ENCODE data around the gene CDK5RAP2.

Gene CDK5RAP2

DNA sequence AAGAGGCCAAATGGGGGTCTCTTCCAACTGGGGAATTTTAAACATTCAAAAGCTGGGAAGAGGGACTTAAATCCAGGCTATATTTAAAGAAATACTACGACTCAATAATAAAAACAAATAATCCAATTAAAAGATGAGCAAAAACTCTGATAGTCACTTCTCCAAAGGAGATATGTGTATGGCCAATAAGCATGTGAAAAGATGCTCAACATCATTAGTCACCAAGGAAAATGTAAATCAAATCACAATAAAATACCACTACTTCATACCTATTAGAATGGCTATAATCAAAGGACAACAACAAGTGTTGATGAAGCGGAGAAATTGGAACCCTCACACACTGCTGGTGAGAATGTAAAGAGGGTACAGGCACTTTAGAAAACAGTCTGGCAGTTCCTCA lies 130.4 kb downstream of the CDK5RAP2 start:
- H3K4me3 ChIP-seq (ENCODE audit: low read length) = no peak overlapping the region
- no peak for DNase-seq (ENCODE audit: low read depth, low spot score)

DNA sequence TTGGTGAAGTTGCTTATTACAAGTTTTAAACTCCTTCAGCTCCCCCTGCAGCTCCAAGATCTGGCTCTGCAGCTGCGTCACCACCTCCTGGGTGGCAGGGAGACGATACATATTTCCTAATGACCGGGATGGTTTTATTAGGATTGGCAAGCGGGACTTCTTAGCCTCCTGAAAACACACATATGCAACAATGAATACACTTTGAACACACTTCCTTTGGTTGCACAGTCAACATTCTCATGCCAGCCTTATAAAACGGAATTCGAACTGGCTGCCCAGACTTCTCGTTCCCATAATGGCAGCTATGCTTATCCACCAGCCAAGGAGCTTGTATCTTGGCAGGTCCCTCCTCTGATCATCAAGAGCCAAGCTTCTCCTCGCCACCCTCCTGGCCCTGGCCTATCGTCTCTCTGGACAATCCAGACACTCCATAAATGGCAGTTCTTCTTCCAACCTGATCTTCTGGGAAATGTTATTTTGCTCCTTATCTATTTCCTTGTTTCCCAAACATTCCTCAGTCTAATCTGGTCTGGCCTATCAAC lies 131.9 kb downstream of the CDK5RAP2 start:
- DNase-seq (ENCODE audit: low read depth, low spot score) = no peak
- no peak overlapping the region for H3K4me3 ChIP-seq (ENCODE audit: low read length)

DNA sequence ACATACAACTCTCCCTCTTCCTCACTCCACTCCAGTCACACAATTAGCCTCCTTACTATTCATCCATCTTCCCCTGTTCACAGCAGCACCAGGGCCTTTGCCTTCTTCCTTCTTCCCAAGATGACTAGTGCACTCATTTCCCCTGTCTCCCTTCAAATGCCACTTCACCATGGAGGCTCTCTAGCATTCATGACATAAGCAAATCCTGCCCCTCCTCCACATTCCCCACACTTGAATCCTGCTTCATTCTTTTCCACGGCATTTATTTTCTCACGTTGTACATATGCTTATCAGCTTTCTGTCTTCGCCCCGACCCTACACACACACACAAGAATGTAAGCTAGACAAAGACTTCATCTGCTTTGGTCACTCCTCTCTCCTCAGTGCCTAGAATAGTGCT lies 133.3 kb downstream of the CDK5RAP2 start:
- no peak for DNase-seq (ENCODE audit: low read depth, low spot score)
- no peak overlapping the region for H3K4me3 ChIP-seq (ENCODE audit: low read length)

DNA sequence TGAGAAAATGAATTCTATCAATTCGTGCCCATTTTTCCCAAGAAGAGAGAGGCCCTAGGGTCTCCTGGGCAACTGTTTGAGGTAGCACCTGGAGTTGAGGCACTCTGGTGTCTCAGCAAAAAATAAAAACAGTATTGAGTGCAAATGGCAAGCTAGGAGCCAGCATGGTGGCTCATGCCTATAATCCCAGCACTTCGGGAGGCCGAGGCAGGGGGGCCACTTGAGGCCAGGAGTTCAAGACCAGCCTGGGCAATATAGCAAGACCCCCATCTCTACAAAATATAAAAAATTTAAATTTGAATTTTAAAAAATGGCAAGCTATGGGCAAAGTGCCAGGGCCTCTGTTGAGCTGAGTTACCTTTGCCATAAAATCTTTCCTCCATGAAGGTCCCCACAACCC lies 136.0 kb downstream of the CDK5RAP2 start:
- H3K4me3 ChIP-seq (ENCODE audit: low read length) = no peak overlapping the region
- DNase-seq (ENCODE audit: low read depth, low spot score) = no peak

DNA sequence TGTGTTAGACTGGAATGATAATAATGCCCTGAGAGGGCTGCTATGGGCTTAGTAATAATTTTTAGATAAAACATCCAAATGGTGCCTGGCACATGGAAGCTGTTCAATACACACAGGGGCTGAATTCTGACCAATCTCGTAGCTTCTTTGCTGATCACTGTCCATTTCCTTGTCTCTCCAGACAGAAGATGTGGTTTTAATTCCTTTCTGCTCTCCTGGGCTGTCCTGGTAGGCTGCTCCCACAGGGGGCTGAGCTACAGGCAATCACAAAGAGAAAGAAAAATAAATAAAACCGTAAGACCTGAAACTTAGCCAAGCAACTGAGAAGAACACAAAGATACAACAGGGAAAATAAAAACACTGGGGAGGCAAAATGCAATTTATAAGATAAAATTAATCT lies 136.5 kb downstream of the CDK5RAP2 start:
- DNase-seq (ENCODE audit: low read depth, low spot score) = no peak
- no peak overlapping the region for H3K4me3 ChIP-seq (ENCODE audit: low read length)

DNA sequence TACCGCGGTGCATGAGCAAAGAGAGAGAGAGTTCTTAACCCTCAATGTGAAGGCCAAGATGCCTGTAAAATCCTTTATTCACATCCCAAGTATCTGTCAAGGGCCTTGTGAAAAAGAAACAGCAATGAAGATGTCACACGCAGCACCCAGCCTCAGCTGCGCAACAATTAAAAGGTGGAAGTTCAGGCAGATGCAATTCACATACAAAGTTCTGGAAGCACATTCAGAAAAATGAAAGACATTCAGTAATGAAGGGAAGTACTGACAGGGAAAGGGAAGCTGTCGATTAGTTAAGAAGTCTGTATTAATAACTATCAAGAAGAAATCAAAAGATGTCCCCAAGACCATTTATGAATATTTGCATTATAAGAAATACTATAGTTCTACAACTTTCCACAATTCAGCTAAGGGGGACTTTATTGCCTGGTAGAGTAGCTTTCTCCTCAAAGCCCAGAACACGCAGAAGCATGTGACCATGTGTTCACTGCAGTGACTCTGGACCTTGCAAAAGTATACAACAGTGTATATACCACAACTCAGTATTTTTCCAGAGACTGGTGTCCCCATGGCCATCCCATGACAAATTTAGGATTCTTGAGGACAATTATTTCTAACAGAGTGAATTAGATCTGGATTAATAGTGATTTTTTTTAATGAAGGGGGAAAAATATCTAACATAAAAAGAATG lies 137.5 kb downstream of the CDK5RAP2 start:
- no peak overlapping the region for H3K4me3 ChIP-seq (ENCODE audit: low read length)
- no peak for DNase-seq (ENCODE audit: low read depth, low spot score)

DNA sequence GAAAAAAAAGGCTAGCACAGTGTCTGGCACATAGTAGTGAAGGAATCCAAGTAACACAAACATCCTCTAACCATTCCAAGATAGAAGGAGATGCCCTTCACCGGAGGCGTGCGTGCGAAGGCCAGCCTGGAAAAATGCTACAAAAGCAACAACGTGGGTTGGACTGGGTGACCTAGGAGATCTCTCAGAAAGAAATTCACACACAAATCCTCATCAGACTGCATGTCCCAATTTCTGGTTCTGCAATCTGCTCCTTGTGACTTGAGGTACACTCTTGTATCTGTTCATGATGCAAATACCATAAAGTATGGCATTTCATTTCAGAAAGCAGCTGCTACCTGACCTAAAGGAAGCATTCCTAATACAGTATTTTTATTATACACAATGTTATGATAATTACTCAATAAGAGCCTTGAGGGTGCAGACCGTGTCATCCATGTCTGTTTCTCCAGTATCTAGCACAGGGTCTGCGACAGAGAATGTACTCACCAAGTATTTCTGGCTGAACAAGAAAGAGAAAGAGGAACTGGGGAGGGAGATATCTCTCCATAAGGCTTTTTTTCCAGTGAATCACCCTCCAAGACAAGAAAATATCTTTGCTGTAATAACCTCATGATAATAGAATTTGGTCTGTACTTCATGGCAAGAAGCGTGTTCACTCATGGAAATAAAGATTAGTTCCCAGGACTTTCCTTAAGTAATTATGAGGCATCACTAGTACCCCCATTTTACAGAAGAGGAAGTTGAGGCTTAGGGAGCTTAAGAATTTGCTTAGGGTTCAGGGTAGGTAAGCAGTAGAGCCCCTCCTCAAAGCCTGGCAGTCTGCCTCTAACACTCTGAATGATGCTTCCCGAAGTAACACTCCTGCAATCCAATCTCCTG lies 138.3 kb downstream of the CDK5RAP2 start:
- no peak overlapping the region for H3K4me3 ChIP-seq (ENCODE audit: low read length)
- no peak for DNase-seq (ENCODE audit: low read depth, low spot score)

DNA sequence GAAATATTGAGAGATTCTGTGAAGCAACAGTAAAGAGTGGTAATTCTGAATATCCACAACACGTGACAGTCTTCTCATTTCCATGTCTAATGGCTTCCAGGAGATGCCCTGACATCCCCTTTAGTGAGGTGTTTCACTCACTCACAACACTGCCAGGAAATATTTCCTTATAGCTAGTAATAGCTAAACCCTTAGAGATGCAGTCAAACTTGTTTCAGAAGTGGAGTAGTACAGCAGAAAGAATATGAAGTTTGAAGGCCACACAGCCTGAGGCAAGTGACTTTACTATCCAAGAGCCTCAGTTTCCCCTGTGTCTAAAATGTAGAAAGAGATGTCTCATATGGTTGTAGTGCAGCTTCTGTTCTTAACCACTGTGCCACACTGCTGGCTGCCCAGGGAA lies 139.2 kb downstream of the CDK5RAP2 start:
- H3K4me3 ChIP-seq (ENCODE audit: low read length) = no peak overlapping the region
- DNase-seq (ENCODE audit: low read depth, low spot score) = no peak

DNA sequence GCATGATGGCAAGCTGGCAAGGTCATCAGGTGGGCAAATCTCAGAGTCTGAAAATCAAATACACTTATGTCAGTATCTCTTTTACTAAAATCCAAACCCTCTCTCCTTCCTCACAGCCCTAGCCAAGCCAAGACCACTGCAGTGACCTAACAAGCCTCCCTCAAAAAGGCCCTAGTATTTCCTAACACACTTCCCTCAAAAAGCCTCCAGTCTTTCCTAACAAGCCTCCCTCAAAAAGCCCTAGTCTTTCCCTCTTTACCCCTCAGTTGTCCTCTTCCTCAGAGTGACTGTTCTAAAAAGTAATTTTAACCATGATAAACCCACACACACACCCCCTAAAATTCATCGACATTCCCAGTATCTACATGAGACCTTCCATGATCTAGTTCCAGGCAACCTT lies 140.0 kb downstream of the CDK5RAP2 start:
- DNase-seq (ENCODE audit: low read depth, low spot score) = no peak
- H3K4me3 ChIP-seq (ENCODE audit: low read length) = no peak overlapping the region

DNA sequence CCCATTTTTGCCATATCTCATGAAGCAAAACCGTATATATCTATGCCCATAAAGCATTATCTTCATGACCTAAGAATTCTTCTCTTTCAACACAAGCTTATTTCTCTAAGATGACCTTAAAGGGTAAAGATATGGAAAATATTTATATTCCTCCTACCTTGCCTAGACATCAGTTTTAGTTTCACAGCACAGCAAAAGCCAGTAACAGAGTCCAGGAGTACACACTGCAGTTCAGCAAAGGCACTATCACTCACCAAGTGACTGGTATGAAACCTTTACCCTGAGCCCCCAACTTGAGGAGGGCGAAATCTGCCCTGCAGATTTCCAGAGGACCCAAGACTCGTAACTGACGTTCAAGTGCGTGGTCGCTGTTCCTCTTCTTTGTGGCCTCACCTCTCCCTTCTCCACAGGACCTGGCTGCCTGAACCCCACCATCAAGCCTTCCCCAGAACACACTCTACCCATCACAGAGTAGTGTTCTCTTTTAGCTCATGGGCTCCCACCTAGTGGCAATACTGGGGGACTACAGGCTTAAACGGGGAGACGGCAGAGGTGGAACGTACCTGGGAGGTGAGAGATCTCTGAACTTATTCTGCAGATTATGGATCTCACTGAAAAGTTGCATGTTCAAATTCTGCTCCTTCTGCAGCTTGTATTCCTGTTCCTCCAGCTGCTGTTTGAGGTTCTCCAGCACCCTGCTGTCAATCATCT lies 141.0 kb downstream of the CDK5RAP2 start:
- no peak overlapping the region for H3K4me3 ChIP-seq (ENCODE audit: low read length)
- DNase-seq (ENCODE audit: low read depth, low spot score) = peak; percentile 12

DNA sequence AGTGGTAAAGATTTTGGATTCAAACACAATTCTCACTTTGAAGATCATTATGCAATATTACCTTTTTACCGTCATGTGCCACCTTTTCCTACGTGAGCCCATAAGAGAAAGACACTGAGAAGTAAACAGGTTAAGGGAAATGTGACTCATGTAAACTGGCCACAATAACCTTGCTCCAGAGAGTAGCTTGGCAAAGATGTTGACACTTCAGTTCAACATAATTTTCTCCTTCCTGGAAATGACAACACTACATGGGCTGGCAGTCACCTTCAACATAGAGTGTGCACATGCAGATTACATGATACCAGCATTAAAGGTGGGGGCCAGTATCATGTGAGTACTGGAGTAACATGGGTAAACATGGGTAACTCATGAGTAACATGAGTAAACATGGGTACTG lies 141.9 kb downstream of the CDK5RAP2 start:
- DNase-seq (ENCODE audit: low read depth, low spot score) = no peak
- no peak overlapping the region for H3K4me3 ChIP-seq (ENCODE audit: low read length)

DNA sequence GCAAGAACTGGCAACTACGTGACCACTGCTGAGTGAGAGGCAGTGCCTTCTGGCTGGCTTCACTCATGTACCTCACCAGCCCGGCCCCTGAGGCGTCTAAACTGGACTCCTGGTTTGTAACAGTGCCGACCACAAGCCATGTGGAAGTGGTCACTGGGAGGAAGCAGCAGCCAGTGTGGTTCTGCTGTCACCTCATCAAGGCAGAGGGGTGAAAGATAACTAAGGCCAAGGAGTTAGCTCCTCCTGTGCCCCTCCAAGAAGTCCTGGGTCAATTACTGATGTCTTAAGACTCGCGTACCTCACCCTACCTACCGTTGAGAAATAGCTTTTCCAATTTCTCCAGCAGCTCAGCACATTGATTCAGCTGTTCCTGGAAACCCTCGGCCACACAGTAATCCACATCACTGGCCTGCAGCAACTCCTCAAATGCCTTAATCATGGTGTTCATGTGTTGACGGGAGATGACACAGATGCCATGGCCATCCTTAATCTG lies 142.9 kb downstream of the CDK5RAP2 start:
- DNase-seq (ENCODE audit: low read depth, low spot score) = no peak
- no peak overlapping the region for H3K4me3 ChIP-seq (ENCODE audit: low read length)

DNA sequence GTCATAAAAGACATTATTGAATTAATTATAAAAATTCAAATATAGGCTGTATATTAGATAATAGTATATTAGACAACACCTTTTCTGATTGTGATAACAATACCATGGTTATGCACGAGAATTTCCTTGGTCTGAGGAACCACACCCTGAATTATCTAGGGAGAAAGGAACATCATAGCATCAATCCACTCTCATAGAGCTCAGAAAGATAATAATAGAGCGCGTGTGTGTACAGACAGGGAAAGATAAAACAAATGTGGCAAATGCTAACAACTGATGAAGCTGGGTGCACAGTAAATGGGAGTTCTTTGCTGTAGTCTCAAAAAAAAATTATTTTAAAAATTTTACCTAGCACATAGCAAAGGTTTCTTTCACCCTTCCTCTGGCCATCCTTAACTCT lies 143.5 kb downstream of the CDK5RAP2 start:
- no peak overlapping the region for H3K4me3 ChIP-seq (ENCODE audit: low read length)
- no peak for DNase-seq (ENCODE audit: low read depth, low spot score)

DNA sequence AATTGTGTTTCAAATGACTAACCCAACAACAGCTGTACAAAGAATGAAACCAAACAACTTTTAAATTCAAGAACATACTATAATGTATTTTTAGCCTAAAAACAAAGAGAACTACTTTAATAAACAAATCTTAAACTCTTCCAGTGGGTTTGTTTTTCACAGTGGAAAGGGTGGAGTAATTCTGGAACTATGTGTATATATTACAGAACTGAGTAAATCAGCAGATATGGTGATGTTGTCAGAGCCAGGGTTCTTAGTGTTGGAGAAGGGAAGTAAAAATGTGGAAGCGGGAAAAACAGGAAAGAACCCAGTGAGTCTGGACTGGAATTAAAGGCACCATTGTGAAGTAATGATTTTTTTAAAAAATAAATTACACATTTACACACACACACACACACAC lies 144.9 kb downstream of the CDK5RAP2 start:
- H3K4me3 ChIP-seq (ENCODE audit: low read length) = no peak overlapping the region
- DNase-seq (ENCODE audit: low read depth, low spot score) = no peak

DNA sequence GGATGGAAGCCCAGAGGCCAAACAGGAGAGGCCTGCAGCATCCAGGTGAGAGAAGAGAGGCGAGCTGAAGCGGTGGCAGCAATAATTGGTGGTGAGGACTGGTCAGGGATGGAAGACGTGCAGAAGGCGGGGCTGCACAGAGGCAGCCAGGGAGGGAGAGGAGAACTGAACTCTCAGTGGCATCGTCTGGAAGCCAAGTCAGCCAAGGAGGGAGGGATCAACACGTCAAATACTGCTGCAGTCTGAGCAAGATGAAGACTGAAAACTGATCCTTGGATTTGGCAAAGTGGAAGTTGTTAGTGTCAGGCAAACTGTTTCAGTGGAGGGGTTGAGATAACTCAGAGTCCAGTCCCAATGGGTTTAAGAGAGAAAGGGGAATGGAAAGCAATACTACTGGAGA lies 145.4 kb downstream of the CDK5RAP2 start:
- no peak for DNase-seq (ENCODE audit: low read depth, low spot score)
- no peak overlapping the region for H3K4me3 ChIP-seq (ENCODE audit: low read length)

DNA sequence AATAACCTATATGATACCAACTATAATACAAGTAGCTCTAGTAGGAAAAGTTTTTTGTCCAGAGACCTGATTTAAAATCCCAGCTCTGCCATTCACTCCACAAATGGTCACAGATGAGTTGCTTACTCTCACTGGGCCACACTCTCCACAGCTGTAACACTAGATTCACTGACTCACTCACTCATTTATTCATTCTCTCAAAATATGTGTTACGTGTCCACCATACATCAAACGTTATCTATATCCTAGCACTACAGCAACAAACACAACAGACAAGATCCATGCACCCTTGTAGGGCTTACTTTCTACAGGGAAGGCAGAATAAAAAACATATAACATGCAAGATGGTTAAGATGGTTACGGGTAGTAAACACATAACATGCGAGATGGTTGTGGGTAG lies 146.3 kb downstream of the CDK5RAP2 start:
- no peak overlapping the region for H3K4me3 ChIP-seq (ENCODE audit: low read length)
- DNase-seq (ENCODE audit: low read depth, low spot score) = no peak

DNA sequence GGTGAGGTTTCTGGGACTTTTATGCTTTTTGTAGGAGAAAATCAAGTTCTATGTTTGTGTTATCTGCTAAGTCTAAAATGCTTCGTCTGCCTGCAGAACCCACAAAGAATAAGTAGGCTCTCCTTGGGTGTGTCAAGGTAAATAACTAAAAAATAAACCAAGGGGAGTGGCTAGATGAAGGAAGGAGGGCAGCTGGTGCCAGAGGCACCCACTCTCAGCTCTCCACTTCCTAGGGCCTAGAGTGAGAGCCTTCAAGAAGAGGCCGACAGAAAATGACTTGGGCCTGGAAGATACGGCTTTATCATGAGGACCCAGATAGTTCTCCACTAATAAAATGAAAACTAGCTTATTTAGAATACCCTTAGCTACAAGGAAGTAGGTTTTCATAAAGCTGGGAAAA lies 147.4 kb downstream of the CDK5RAP2 start:
- H3K4me3 ChIP-seq (ENCODE audit: low read length) = no peak overlapping the region
- no peak for DNase-seq (ENCODE audit: low read depth, low spot score)

DNA sequence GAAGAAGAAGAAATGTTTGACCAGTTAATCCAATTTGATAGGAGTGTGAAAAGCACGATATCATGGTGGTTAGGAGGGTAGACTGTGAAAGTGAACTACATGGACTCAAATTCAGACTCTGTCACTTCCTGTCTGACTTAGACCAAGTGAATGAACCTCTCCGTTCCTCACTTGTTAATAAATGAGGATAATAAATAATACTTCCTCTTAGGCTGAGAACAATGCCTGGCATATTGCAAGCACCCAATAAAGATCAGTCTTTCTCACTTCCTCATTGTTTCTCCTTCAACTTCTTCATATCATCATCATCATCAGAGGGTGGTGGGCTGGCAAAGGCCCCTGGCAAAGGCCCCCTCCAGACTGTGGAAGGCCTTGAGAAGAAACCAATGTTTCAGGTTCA lies 148.7 kb downstream of the CDK5RAP2 start:
- H3K4me3 ChIP-seq (ENCODE audit: low read length) = no peak overlapping the region
- DNase-seq (ENCODE audit: low read depth, low spot score) = no peak

DNA sequence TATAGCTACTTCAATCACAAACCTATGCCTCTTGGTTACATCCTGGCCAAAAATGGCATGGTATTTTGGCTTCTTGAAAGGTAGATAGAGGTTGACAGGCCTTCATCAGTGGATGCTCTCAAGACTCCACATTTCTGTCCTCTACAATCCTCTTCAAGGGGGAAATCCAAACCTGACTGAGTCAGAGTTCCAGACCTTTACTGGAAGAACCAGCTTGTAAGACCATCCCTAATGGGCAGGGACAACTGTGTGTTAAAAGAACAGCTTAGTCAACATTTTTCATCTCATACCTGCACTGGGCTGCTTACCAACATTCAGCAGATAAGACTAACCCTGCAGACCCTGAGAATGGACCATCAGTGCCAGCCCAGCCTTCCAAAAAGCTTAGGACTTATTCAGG lies 155.7 kb downstream of the CDK5RAP2 start:
- H3K4me3 ChIP-seq (ENCODE audit: low read length) = no peak overlapping the region
- DNase-seq (ENCODE audit: low read depth, low spot score) = no peak

DNA sequence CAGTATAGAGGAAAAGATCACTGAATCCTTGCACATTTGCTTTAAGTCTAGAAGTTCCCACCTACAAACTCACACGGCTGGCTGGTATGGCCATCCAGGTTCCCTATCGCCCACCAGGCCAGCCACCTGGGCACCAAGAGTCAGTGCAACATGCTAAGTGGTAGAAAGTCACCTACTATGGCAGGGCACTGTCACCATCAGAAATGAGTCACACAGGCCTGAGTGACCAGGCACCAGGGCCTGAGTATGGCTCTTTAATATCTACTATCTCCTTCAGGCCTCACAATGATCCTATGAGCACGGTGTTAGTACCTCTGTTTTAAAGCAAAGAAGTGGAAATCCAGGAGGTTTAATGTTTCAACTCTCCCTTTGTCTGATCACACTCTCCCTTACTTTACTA lies 156.2 kb downstream of the CDK5RAP2 start:
- no peak for DNase-seq (ENCODE audit: low read depth, low spot score)
- no peak overlapping the region for H3K4me3 ChIP-seq (ENCODE audit: low read length)

All from Jurkat, Clone E6-1 (cell line).